ENCODE measurements around the gene CWC15. TPM values are rescaled to one million over a fixed set of nuclear protein-coding genes. Genes with fewer than 3 reads are reported as not detected.

The CWC15 gene
- total RNA-seq, result 28.1 and 38.8 TPM in 2 replicates

DNA sequence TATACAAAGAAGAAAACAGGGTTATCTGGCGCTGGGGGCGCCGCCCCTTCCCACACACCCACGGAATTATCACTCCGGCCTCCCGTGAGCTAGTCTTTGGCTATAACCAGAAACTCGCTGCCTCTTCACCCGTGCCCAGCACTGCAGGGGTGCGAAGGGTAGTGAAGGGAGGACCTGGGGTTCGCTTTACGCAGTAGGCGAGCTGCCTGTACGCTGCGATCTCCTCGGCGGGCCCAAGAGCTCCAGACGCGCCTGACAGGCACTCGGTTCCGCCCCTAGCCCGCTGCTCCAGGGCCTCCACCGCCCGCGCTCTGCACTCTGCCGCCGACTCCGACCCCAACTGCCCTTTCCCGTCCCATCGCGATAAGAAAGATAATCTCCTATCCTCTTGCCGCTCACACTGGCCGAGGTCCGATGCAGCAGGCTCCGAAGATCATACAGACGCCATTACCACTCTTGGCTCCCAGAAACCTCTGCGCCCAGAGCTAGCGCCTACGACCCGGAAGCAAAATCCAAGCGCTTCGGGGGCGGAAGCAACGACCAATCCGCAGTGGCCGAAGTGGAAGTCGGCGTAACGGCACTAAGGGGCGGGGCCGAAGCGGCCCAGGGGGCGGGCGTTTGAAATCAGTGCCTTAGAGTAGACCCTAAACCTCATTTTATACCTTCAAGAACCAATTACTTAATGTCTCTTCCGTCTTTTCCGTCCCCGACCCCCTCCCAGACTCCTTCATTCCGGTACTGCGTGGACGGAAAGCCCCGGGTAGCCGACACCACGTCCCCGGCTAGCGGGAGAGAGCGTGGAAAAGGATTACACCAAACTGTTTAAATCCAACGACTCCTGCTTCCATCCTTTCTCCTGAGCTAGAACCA is at the start of gene CWC15, which contains the start of gene KDM4D:
Gene CWC15 (minus strand): TSS at position 458 of the 870 bp plus-strand sequence. CDS start 1,371 bp downstream, outside the sequence.
Gene KDM4D (plus strand): TSS at position 611 of the 870 bp plus-strand sequence. CDS start 23,664 bp downstream, outside the sequence.

Other genes starting within 250 kb of the CWC15 start
- 81.0 and 107 TPM in 2 replicates for gene AMOTL1, start 205.2 kb downstream of the CWC15 start, total RNA-seq
- 1.2 and 2.1 TPM in 2 replicates for gene KDM4D, start 153 bp upstream of the CWC15 start, total RNA-seq
- gene KDM4E, start 51.7 kb upstream of the CWC15 start, total RNA-seq, result not detected in 2 replicates
- gene KDM4F, start 75.9 kb upstream of the CWC15 start, total RNA-seq, result not detected in 2 replicates
- 16.1 and 18.9 TPM in 2 replicates for gene SRSF8, start 93.4 kb upstream of the CWC15 start, total RNA-seq
- 23.0 and 37.4 TPM in 2 replicates for gene ENDOD1, start 116.3 kb upstream of the CWC15 start, total RNA-seq